Stimulated activated CD8-positive, alpha-beta memory T cell treated with anti-CD3 and anti-CD28 coated beads, Interleukin-15, amount 100 ng/mL, for 4 hours (primary cell): ENCODE results near the gene SMTN.
"Not testable (repeated sequence)": the region's sequence is repeated elsewhere in the genome, so short reads cannot be mapped to it uniquely, and the experiment has no call there.

Experiments
- DNase-seq, 2 donors: peaks; one replicate each; pipeline ENCODE4 v3.0.0-alpha.2; 2020; ENCODE audit warnings: low read depth in 2 of 2

Gene SMTN

GRCh38 chr22:31080848-31081649, at the start of gene SMTN:
Gene SMTN, plus strand, starts transcription at chr22:31081318. Its CDS starts 1,941 bp downstream, at chr22:31083259.
- DNase-seq: peak; percentile 65 to 74

GRCh38 chr22:31036671-31037550, 44.2 kb upstream of the SMTN start:
- no peak for DNase-seq

DNA sequence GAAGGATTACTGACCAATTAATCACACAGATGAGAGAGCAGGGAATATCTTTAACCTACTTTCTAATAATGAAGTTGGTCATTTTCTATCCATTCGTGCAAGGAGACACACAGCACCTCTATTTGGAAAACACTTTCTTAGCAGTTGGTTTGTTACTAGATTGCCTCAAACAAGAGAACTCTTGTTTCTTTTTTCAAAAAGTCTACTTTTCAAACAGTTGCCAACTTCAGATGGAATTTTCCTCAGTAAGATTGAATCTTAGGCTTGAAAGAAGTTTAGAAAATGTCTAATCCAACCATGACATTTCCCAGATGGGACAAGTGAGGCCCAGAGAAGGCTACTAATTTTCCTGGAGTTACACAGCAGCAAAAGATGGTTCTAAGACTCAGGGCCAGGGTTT, 42.4 kb upstream of the SMTN start:
- DNase-seq: no peak

DNA sequence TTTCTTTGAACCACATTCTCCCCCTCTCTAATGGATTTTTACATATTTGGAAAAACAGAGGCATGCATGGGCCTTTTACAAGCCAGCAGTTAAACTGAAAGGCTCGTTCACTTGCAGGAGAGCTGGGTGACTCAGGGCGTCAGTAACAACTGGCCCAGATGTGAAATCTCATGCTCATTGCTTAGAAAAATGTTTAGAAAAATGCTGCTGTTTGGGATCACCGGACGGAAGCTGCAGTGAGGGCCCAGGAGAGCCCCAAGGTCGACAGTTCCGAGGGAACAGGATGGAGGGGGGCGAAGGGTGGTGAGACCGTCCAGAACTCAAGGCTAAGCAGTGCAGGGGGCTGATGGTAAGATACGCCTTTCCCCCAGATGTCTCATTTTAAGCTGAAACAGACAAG, 41.7 kb upstream of the SMTN start:
- DNase-seq: no peak

GRCh38 chr22:31040542-31041398, 40.3 kb upstream of the SMTN start:
- DNase-seq: no peak

- DNase-seq: no peak
These were observed 36.8 kb upstream of the SMTN start for GRCh38 chr22:31044262-31044861.

DNA sequence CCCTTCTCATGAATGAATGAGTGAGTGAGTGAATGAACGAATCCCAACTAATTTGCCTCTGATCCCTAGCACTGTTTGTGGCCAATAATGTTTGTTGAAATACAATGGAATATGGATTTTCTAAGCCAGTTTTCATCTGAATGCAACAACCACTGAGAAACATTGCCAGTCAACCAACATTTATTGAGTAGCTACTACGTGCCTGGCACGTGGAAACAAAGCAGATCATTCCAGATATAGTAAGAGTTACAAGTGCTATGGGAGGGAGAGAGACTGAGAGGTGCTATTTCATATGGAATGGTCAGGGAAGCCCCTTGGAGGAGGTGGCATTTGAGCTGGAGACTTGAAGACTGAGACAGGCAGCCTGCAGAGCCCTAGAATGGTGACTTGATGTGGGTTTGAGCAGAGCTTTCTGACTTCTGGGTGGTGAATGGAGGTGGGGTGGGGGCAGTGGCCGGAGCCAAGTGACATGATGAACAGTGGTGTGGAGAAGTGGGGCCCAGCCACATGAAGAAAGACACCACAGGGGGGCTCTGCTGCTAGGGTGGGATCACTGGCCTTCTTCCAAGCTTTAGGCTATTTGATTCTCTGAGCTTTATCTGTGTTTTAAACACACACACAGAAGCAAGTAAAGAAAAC, 35.1 kb upstream of the SMTN start:
- no peak for DNase-seq

DNA sequence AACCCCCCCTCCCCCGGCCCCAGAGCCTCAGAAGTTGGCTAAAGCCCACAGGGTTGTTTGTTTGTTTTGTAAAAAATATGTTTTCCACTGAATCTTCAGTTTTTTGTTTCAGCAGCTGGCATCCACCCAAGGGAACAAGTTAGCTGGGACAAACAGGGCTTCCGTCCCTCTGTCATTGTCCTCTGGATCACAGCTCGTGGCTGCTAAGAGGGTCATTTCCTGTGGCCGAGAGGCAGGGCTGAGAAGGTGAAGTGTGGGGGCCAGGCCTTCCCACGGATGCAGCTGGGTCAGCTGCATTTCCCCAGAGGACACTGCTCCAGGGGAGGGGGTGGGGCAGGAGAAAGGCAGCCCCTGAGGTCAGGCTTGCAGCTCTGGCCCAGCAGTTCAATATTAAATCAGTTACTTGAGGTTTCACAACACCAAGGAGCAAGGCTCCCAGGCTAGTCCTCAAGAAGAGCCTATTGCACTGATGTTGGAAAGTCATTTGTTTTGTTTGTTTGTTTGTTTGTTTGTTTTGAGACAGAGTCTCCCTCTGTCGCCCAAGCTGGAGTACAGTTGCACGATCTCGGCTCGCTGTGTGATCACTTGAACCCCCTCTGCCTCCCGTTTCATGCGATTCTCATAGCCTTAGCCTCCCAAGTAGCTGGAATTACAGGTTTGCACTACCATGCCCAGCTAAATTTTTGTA, 34.4 kb upstream of the SMTN start:
- DNase-seq: no peak

DNA sequence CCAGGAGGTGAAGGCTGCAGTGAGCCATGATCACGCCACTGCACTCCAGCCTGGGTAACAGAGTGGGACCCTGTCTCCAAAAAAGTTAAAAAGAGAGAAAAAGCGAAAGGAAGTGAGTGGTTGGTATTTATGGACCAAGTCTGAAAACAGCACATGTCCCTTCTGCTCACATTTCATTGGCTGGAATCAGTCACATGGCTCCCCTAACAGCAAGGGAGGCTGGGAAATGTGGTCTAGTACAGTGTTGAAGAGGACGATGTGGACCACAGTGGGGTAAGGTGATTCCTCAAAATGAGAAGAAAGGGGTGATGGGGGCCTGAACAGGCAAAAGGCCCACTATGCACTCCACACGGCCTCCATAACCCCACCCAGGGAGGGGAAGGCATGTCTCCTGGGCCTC, 32.5 kb upstream of the SMTN start:
- DNase-seq: no peak

DNA sequence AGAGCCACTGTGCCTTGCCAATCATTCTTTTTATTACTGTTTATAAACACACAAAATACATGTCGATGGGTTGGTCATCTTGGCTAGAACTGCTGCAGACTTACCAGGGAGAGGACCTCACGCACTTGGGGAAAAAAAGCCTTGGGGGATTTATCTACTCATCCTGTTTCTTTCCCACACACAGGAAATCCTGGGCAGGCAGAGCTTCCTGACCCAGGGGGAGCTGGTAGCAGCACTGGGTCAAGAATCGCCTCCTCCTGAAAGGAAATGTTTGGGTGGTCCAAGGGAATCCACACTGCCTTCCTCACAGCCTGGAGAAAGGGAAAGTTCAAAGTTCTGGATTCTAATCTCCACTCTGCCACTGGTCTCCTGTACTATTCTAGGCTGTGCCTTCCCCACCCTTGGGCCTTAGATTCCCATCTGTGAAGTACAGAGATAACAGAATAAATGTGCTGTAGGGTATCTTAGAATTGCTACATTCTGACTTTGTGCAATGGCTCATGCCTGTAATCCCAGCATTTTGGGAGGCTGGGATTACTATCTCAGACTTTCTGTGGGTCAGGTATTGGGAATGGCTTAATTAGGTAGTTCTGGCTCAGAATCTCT, 31.2 kb upstream of the SMTN start:
- no peak for DNase-seq

DNA sequence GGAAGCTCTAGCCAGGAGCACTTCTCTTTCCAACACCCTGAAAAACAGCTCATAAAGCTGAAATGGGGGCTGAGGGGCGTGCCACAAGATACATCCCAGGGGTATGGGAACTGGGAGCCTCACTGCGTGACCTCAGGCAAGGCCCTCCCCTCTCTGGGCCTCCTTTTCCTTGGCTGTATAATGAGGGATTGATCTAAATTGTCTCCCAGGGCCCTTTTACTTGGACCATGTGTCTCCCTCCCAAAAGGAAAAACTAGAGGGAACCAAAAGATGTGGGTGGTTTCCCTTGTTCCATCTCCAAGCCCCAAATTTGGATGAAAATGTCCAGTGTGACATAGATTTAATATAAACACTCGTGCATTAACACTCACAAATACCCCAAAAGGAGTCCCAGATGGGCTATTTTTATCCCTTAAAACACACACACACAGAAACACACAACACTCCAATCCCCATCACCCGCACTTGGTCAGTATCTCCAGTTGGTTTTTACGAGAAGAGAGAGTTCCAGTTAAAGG, 25.9 kb upstream of the SMTN start:
- no peak for DNase-seq

DNA sequence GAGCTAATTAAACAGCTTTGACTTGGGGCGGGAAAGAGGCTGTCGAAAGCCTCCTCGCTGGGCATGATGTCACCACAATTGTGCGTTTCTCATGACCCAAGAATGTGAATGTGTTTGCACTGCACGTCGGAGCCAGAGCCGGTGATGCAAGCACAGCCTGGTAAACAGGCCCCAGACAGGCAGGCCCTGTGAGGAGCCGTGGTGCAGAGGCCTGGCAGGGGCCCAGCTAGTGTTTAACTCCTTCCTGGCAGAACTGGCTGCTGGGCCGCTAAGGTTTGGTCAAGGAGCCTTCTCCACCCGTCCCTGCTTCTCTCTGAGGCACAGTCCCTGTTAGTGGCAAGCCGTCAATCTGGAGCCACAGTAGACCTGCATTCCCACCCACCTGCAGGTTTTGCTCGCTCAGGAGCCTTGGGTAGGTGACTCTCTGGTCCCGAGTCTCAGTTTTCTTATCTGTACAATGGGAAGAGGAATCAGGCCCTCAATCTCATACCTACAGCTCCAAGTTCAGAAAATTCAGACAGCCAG, 25.4 kb upstream of the SMTN start:
- DNase-seq: no peak

- DNase-seq: no peak
These were observed 24.0 kb upstream of the SMTN start for GRCh38 chr22:31056986-31057599.

DNA sequence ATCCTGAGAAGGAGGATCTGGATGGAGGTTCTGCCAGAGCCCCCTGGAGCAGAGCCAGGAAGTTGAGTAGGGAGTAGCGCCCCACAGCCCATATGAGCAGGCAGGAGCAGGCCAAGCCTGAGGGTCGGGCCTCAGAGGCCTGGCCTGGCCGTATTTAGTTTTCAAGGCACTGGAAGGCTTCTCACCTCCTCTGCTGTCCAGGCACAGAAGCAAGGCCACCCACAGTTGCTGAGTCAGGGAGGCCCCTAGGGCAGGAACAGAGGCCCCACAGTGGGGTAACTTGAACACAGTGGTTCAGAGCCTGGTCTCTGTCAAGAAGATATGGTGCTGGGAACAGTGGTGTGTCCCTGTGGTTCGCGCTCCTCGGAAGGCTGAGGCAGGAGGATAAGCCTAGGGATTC, 21.5 kb upstream of the SMTN start:
- DNase-seq: not testable (repeated sequence)

- no peak for DNase-seq
These were observed 18.4 kb upstream of the SMTN start for GRCh38 chr22:31062566-31063230.

DNA sequence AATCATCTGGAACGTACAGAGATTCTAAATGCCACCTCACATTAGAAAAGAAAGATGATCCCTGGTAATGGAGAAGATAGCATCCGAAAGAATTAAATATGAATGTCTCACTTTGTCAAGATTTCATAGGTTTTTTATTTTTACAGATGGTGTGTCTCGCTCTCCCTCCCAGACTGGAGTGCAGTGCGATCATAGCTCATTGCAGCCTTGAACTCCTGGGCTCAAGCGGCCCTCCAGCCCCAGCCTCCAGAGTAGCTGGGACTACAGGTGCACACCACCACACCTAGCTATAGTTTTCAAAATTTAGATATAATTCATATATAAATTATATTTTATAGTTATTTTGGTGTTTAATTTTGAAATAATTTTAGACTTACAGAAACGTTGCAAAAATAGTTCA, 16.7 kb upstream of the SMTN start:
- DNase-seq: no peak

DNA sequence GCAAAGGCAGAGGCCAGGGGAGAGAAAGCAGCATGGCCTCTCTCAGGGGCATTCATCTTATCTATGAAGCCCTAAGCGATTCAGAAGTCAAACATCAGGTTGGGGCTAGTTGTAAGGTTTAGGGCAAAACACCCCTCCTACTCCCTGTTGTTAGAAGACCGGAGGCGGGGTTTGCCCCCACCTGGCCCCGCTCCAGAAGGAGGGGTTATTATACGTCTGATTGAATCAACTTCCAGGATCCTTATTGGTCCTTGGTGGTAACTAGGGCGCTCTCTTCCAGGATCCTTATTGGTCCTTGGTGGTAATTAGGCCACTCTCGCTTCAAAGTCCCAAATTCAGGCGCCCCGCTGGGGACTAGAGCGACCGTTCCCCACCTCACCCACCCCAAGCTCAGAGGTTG, 12.1 kb upstream of the SMTN start:
- DNase-seq: no peak

GRCh38 chr22:31069691-31070314, 11.3 kb upstream of the SMTN start:
- not testable (repeated sequence) for DNase-seq
